Type B pancreatic cell (in vitro differentiated cells): ENCODE results near the gene MAPK14. TPM values are rescaled to one million over a fixed set of nuclear protein-coding genes. Genes with fewer than 3 reads are reported as not detected.

ENCODE experiments used
- DNase-seq: peaks from one replicate; pipeline ENCODE4 v3.0.0; 2021; ENCODE audit warnings: mixed read lengths; ENCODE audit not compliant: unreplicated experiment; ENCODE audit errors: extremely low spot score
- H3K27ac Mint-ChIP-seq: 2 replicates; pipeline ENCODE4 v1.8.0; 2021; ENCODE audit warnings: mild to moderate bottlenecking, mixed read lengths
- H3K27me3 Mint-ChIP-seq: 2 replicates; pipeline ENCODE4 v1.8.0; 2021; ENCODE audit warnings: mixed read lengths
- H3K36me3 Mint-ChIP-seq: 2 replicates; pipeline ENCODE4 v1.8.0; 2021; ENCODE audit warnings: mixed read lengths
- H3K4me1 Mint-ChIP-seq: one replicate; pipeline ENCODE4 v1.8.0; 2021; ENCODE audit warnings: mixed read lengths; ENCODE audit not compliant: unreplicated experiment
- H3K4me3 Mint-ChIP-seq: 2 replicates; pipeline ENCODE4 v1.8.0; 2021; ENCODE audit warnings: mild to moderate bottlenecking, mixed read lengths
- H3K9me3 Mint-ChIP-seq: 2 replicates; pipeline ENCODE4 v1.8.0; 2021; ENCODE audit warnings: mixed read lengths
- CTCF ChIP-seq: fragments of 200-600 bp; sonication (generic); conservative IDR thresholded peaks from 2 replicates; pipeline ENCODE4 v1.5.0; 2021; ENCODE audit warnings: antibody characterized with exemption, mild to moderate bottlenecking
- total RNA-seq: library from RNA; stranded (reverse); gene quantifications from 2 replicates; pipeline ENCODE4 v1.2.1, GENCODE V29; 2021; ENCODE audit warnings: low replicate concordance

MAPK14 gene
- total RNA-seq, 1 donor from 2014 or later = 40.1 TPM

DNA sequence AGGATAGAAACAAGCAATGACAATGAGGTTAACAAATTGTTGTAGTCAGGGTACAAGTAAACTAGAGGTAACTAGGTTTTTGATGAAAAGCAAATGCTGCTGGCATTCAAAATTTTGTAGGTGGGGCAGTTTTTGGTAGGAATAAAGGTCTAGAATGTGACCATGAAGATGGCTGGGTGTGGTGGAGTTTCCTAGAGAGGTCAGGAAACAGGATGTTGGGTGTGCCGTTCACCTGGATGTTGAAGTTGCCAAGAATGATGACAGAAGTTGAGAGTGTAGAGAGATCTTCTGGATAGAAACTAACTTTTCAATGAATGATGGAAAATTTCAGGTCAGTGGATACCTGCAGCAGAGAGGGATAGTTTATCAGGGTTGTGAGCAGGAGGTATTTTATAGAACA lies 22.7 kb downstream of the MAPK14 start:
- no peak for DNase-seq
- no peak overlapping the region for H3K4me3 Mint-ChIP-seq
- H3K4me1 Mint-ChIP-seq = peaks cover 5% of the 10 kb centered on the region
- H3K27ac Mint-ChIP-seq = no peak overlapping the region
- H3K9me3 Mint-ChIP-seq = no peaks in the 10 kb centered on the region
- TF ChIP-seq CTCF = no peak
- H3K27me3 Mint-ChIP-seq = no peaks in the 10 kb centered on the region
- peaks cover 5% of the 10 kb centered on the region for H3K36me3 Mint-ChIP-seq

GRCh38 chr6:36050947-36051710 lies 23.5 kb downstream of the MAPK14 start:
- no peak for TF ChIP-seq CTCF
- Mint-ChIP-seq H3K36me3 (peaks cover 5% of the 10 kb centered on the region), H3K9me3 (no peaks in the 10 kb centered on the region), H3K27ac (no peak overlapping the region), H3K4me3 (no peak overlapping the region), H3K27me3 (no peaks in the 10 kb centered on the region), H3K4me1 (peaks cover 8% of the 10 kb centered on the region)
- DNase-seq = no peak

DNA sequence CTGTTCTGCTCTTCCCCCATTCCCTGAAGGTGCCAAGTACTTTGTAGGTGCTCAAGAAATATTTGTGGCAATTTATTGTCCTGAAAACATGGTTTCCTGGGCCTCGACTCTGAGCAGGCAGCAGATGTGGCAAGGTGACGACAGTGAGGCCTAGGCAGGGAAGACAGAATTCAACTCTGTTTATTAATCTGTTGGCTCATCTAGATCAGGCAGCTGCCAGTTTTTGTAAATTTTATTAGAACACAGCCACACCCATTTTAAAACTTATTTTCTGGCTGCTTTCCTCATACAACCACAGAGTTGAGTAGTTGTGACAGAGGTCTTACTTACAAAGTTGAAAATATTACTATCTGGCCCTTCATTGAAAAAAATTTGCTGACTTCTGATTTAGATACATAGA lies 24.5 kb downstream of the MAPK14 start:
- H3K9me3 Mint-ChIP-seq = no peaks in the 10 kb centered on the region
- DNase-seq = no peak
- H3K4me3 Mint-ChIP-seq = no peak overlapping the region
- no peak for TF ChIP-seq CTCF
- peaks cover under 1% of the 10 kb centered on the region for H3K36me3 Mint-ChIP-seq
- H3K27me3 Mint-ChIP-seq = no peaks in the 10 kb centered on the region
- H3K4me1 Mint-ChIP-seq = peaks cover 4% of the 10 kb centered on the region
- H3K27ac Mint-ChIP-seq = no peak overlapping the region

- Mint-ChIP-seq H3K27ac (no peak overlapping the region), H3K9me3 (no peaks in the 10 kb centered on the region), H3K27me3 (no peaks in the 10 kb centered on the region), H3K4me1 (peaks cover 4% of the 10 kb centered on the region), H3K4me3 (no peak overlapping the region), H3K36me3 (no peaks in the 10 kb centered on the region)
- TF ChIP-seq CTCF = no peak
- no peak for DNase-seq
Observed at GRCh38 chr6:36053878-36054277, 26.3 kb downstream of the MAPK14 start.

DNA sequence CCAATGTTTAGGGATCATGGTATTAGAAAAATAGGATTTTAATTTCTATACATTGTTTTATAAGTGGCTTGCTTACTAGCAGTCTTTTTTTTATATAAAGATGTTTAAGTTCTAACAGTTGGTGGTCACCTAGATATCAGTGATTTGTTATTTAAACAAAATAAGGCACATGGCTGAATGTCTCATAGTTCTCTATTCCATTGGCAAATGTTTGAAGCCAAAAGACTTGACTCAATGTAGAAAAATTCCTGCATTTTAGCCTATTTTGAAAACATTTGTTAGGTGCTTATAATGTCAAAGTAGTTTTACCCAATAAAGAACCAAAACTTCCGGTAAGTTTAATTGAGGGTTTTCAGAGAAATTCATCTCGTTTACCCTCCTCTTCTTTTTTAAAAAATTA lies 26.8 kb downstream of the MAPK14 start:
- H3K4me1 Mint-ChIP-seq = peaks cover 4% of the 10 kb centered on the region
- peaks cover 3% of the 10 kb centered on the region for H3K36me3 Mint-ChIP-seq
- no peak overlapping the region for H3K4me3 Mint-ChIP-seq
- H3K27ac Mint-ChIP-seq = no peak overlapping the region
- no peaks in the 10 kb centered on the region for H3K9me3 Mint-ChIP-seq
- no peak for DNase-seq
- TF ChIP-seq CTCF = no peak
- H3K27me3 Mint-ChIP-seq = no peaks in the 10 kb centered on the region
